ENCODE data around the gene NEK1. TPM values are rescaled to one million over a fixed set of nuclear protein-coding genes. Genes with fewer than 3 reads are reported as not detected.
"Not testable (repeated sequence)": the region's sequence is repeated elsewhere in the genome, so short reads cannot be mapped to it uniquely, and the experiment has no call there.

The NEK1 gene
- total RNA-seq, 1 experiment from 2014 or later = 8.2 TPM

DNA sequence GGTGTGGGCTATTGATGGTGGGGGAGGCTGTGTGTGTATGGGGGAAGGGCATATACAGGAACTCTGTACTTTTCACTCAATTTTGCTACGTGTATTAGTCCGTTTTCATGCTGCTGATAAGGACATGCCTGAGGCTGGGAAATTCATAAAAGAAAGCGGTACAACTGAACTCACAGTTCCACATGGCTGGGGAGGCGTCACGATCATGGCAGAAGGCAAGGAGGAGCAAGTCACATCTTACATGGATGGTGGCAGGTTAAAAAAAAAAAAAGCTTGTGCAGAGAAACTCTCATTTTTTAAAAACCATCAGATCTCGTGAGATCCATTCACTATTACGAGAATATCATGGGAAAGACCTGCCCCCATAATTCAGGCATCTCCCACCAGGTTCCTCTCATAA is 152.3 kb downstream of the NEK1 start:
- no peak for DNase-seq
- Histone ChIP-seq H3K9me3 (replicated peaks) (no peaks in the 10 kb centered on the region), H3K4me3 (no peak overlapping the region), H3K4me1 (no peaks in the 10 kb centered on the region), H3K36me3 (no peaks in the 10 kb centered on the region), H3K27me3 (no peaks in the 10 kb centered on the region), H3K27ac (no peak overlapping the region)

DNA sequence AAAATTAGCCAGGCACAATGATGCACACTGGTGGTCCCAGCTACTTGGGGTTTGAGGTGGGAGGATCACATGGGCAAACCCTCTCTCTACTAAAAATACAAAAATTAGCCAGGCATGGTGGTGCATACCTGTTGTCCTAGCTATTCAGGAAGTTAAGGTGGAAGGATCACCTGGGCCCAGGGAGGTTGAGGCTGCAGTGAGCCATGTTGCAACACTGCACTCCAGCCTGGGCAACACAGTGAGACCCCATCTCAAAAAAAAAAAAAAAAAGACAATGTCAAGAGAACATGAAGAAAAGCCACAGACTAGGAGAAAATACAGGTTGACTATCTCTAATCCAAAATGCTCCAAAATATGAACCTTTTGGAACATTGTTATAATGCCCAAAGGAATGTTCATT is 153.8 kb downstream of the NEK1 start:
- Histone ChIP-seq H3K9me3 (replicated peaks) (no peaks in the 10 kb centered on the region), H3K4me3 (no peak overlapping the region), H3K36me3 (no peaks in the 10 kb centered on the region), H3K27me3 (no peaks in the 10 kb centered on the region), H3K4me1 (no peaks in the 10 kb centered on the region), H3K27ac (no peak overlapping the region)
- DNase-seq = no peak

DNA sequence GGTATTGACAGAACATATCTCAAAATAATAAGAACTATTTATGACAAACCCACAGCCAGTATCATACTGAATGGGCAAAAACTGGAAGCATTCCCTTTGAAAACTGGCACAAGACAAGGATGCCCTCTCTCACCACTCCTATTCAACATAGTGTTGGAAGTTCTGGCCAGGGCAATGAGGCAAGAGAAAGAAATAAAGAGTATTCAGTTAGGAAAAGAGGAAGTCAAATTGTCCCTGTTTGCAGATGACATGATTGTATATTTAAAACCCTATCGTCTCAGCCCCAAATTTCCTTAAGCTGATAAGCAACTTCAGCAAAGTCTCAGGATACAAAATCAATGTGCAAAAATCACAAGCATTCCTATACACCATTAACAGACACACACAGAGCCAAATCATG is 159.7 kb downstream of the NEK1 start:
- H3K27me3 ChIP-seq; H3K4me3 ChIP-seq; H3K4me1 ChIP-seq; H3K9me3 ChIP-seq (replicated peaks); DNase-seq; H3K27ac ChIP-seq; H3K36me3 ChIP-seq: not testable (repeated sequence)

DNA sequence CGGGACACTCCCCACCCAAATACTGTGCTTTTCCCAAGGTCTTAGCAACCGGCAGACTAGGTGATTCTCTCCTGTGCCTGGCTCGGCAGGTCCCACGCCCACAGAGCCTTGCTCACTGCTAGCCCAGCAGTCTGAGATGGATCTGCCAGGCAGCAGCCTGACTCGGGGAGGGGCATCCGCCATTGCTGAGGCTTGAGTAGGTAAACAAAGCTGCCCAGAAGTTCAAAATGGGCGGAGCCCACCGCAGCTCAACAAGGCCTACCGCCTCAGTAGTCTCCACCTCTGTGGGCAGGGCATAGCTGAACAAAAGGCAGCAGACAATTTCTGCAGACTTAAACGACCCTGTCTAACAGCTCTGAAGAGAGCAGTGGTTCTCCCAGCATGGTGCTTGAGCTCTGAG is 163.4 kb downstream of the NEK1 start:
- DNase-seq; H3K27me3 ChIP-seq; H3K9me3 ChIP-seq (replicated peaks); H3K4me3 ChIP-seq; H3K4me1 ChIP-seq; H3K36me3 ChIP-seq; H3K27ac ChIP-seq: not testable (repeated sequence)

DNA sequence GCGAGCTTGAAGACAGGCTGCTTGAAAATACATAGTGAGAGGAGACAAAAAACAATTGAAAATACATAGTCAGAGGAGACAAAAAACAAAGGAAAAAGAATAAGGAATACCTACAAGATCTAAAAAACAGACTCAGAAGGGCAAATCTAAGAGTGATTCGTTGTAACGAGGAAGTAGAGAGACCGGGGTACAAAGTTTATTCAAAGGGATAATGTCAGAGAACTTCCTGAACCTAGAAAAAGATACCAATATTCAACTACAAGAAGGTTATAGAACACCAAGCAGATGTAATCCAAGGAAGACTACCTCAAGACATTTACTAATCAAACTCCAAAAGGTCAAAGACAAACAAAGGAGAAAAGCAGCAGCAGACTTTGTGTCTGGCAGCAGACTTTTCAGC is 165.6 kb downstream of the NEK1 start:
- Histone ChIP-seq H3K27ac (no peak overlapping the region), H3K4me1 (no peaks in the 10 kb centered on the region), H3K4me3 (no peak overlapping the region), H3K9me3 (replicated peaks) (no peaks in the 10 kb centered on the region), H3K27me3 (no peaks in the 10 kb centered on the region), H3K36me3 (no peaks in the 10 kb centered on the region)
- DNase-seq = no peak

DNA sequence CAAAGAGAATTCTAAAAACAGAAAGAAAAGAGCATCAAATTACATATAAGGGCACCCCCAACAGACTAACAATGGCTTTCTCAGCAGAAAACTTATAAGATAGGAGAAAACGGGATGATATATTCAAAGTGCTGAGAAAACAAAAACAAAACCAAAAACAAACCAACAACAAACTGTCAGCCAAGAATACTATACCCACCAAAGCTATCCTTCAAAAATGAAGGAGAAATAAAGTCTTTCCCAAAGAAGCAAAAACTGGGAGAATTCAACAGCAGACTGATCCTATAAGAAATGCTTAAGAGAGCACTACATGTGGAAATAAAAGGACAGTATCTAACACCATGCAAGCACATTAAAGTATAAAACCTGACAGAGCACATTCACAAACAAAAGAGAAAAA is 168.6 kb downstream of the NEK1 start:
- DNase-seq = no peak
- Histone ChIP-seq H3K9me3 (replicated peaks) (no peaks in the 10 kb centered on the region), H3K4me1 (no peaks in the 10 kb centered on the region), H3K36me3 (no peaks in the 10 kb centered on the region), H3K27ac (no peak overlapping the region), H3K4me3 (no peak overlapping the region), H3K27me3 (no peaks in the 10 kb centered on the region)

DNA sequence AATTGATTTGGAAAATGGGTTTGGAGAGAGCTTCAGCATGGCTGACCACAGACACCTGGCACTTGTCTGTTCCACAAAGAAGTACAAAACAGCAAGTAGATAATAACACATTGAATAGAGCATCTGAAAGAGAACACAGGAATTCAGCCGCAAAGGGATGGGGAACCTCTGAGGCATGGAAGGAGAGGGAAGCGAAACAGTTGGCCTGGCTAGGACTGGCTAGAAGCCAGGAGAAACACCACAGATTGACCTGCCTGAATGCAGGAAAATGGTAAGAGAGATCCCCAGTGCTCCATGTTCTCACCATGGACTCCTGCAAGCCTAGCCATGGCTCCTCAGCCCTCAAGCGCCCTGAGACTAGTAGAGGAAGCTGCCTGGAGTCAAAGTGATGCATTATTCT is 171.9 kb downstream of the NEK1 start:
- no peaks in the 10 kb centered on the region for H3K27me3 ChIP-seq
- H3K27ac ChIP-seq = no peak overlapping the region
- peak in 1 of 2 experiments; percentile 27 for DNase-seq
- no peak overlapping the region for H3K4me3 ChIP-seq
- no peaks in the 10 kb centered on the region for H3K9me3 ChIP-seq (replicated peaks)
- no peaks in the 10 kb centered on the region for H3K36me3 ChIP-seq
- no peaks in the 10 kb centered on the region for H3K4me1 ChIP-seq

DNA sequence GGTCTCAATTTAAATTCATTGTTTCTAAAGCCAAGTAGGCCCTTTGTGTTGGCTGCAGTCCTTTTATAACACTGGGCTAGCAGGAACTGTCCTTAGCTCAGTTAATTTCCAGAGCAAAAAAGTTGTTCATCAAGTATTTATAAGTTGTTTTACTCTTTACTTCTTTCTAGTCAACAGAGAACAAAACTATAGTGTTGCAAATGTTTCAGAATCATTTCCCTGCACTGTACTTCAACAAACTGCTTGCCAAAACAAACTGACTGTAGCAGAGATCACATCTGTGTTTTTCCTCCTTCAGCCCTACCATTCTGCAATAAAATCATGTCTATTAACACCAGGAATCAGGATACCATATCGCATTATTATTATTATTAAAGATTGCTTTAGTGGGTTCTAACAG is 173.1 kb downstream of the NEK1 start:
- H3K36me3 ChIP-seq = no peaks in the 10 kb centered on the region
- DNase-seq = no peak
- no peak overlapping the region for H3K4me3 ChIP-seq
- H3K9me3 ChIP-seq (replicated peaks) = no peaks in the 10 kb centered on the region
- no peaks in the 10 kb centered on the region for H3K4me1 ChIP-seq
- no peak overlapping the region for H3K27ac ChIP-seq
- H3K27me3 ChIP-seq = no peaks in the 10 kb centered on the region

DNA sequence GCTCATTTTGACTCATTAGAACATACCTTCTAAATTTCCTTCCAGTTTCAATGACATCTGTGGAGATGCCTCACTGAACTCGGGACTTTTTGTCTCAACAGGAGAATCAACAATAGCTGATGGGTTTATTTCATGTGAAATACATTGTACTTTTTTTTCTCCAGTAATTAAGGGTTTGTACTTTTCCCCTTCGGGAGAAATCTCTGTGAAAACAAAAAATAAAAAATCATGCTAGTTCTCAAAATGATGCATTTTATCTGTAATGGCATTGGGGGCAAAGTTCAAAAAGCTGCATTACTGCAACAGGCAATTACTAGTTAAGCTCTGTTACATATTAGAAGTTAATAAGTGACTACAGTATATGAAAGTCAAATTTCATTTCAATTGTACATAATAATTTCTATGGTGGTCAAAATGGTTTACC is 174.3 kb downstream of the NEK1 start:
- Histone ChIP-seq H3K9me3 (replicated peaks) (no peaks in the 10 kb centered on the region), H3K4me3 (no peak overlapping the region), H3K27ac (no peak overlapping the region), H3K27me3 (no peaks in the 10 kb centered on the region), H3K4me1 (no peaks in the 10 kb centered on the region), H3K36me3 (no peaks in the 10 kb centered on the region)
- no peak for DNase-seq

DNA sequence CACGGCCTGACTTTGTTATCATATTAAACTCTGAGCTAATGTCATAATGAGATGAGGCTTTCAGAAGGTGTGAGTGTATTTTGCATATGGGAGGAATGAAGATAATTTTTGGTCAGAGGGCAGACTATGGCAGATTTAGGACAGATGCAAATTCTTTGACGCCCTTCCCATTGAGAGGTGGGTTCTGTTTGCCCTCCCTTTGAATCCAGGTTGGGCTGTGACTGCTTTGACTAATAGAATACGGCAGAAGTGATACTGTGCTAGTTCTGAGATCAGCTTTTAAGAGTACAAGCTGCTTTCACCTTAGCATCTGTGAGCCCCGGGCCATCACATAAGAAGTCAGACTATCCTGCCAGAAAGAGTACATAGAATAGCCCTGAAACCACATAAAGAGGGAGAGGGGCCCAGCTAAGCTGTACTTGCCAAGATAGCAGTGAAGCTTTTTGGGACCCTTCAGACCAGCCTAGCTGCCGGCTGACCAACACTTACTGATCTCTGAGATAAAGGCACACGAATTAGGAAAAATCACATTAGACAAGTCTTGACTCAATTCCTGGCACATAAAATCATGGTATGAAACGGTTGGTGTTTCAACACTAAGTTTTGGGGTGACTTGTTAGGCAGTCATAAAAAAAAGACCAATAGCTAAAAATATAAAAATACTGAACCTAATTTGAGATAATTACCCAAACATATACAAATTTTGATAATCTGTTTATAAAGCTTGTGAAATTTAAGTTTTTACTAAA is 174.9 kb downstream of the NEK1 start:
- no peak overlapping the region for H3K4me3 ChIP-seq
- DNase-seq = no peak
- H3K4me1 ChIP-seq = no peaks in the 10 kb centered on the region
- H3K9me3 ChIP-seq (replicated peaks) = no peaks in the 10 kb centered on the region
- H3K27me3 ChIP-seq = no peaks in the 10 kb centered on the region
- no peak overlapping the region for H3K27ac ChIP-seq
- H3K36me3 ChIP-seq = no peaks in the 10 kb centered on the region

DNA sequence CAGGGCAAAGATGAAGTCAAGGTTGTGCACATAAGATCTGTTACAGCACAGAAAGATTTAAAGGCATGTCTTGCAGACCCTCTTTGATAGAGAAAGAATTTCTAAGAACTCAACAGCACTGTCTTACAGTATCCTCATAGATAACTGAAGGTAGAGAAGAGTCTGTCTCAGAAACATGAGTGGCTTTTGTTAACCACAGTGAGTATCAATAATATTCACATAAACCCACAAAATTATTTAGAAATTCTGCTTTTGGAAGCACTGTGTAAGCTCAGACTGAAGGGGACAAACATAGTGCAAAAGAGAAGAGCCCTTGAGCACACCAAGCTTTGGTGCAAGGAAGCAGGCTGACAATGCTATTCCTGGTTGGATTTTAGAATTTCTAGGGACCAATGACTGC is 175.6 kb downstream of the NEK1 start:
- no peak for DNase-seq
- no peaks in the 10 kb centered on the region for H3K36me3 ChIP-seq
- H3K9me3 ChIP-seq (replicated peaks) = no peaks in the 10 kb centered on the region
- no peaks in the 10 kb centered on the region for H3K4me1 ChIP-seq
- no peak overlapping the region for H3K4me3 ChIP-seq
- H3K27ac ChIP-seq = no peak overlapping the region
- no peaks in the 10 kb centered on the region for H3K27me3 ChIP-seq

DNA sequence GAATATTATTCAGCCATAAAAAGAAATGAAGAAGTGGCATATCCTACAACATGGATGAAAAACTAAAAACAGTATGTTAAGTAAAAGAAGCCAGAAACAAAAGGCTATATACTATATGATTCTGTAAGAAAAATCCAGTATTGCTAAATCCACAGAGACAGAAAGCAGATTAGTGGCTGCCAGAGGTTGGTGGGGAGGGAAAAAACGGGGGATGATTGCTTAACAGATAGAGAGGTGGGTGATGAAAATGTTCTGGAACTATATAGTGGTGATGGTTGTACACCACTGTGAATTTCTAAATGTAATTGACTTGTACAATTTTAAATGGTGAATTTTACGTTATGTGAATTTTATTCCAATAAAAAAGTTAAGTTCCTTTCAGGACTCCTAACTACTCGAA is 184.0 kb downstream of the NEK1 start:
- no peak overlapping the region for H3K4me3 ChIP-seq
- H3K4me1 ChIP-seq = no peaks in the 10 kb centered on the region
- no peaks in the 10 kb centered on the region for H3K9me3 ChIP-seq (replicated peaks)
- no peak for DNase-seq
- no peaks in the 10 kb centered on the region; the same call in 1 of the 2 replicates for H3K36me3 ChIP-seq
- no peaks in the 10 kb centered on the region for H3K27me3 ChIP-seq
- H3K27ac ChIP-seq = no peak overlapping the region

DNA sequence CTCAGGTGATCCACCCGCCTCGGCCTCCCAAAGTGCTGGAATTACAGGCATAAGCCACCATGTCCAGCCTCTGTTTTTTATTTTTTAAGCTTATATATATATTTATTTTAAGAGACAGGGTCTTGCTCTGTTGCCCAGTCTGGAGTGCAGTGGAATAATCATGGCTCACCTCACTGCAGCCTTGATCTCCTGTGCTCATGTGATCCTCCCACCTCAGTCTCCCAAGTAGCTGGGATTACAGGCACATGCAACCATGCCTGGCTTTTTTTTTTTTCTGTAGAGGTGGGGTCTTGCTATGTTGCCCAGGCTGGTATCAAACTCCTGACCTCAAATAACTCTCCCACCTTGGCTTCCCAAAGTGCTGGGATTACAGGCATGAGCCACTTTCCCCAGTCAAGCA is 184.7 kb downstream of the NEK1 start:
- H3K27ac ChIP-seq; H3K27me3 ChIP-seq; H3K36me3 ChIP-seq; H3K4me1 ChIP-seq; H3K9me3 ChIP-seq (replicated peaks); H3K4me3 ChIP-seq; DNase-seq: not testable (repeated sequence)

DNA sequence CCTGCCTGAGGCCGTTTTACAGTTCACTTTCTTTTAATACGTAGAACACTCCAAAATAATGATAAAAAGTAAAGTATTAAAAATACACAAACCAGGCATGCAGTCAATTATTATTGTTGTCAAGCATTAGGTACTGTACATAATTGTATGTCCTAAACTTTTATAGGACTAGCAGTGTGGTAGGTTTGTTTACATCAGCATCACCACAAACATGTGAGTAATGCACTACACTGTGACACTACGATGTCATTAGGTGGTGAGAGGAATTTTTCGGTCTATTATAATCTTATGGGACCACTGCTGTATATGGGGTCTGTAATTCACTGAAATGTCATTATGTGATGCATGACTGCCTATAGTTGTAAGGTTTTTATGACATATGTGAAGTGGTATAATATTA is 192.1 kb downstream of the NEK1 start:
- Histone ChIP-seq H3K4me1 (no peaks in the 10 kb centered on the region; the same call in 1 of the 2 replicates), H3K9me3 (replicated peaks) (no peaks in the 10 kb centered on the region), H3K4me3 (no peak overlapping the region), H3K27ac (no peak overlapping the region), H3K36me3 (no peaks in the 10 kb centered on the region; the same call in 1 of the 2 replicates), H3K27me3 (no peaks in the 10 kb centered on the region)
- peak in 1 of 2 experiments; percentile 5 for DNase-seq

DNA sequence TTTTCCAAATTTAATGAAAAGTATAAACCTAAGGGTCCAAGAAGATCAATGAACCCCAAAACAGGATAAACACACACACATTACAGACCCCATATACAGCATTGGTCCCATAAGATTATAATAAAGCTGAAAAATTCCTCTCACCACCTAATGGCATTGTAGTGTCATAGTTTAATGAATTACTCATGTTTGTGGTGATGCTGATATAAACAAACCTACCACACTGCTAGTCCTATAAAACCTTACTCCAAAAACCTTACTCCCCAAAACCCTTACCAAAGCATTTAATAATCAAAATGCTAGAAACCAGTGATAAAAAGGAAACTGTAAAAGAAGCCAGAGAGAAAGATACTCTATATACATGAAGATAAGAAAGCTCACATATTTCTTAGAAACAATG is 193.5 kb downstream of the NEK1 start:
- H3K4me3 ChIP-seq = no peak overlapping the region
- no peaks in the 10 kb centered on the region for H3K27me3 ChIP-seq
- no peaks in the 10 kb centered on the region for H3K36me3 ChIP-seq
- H3K9me3 ChIP-seq (replicated peaks) = no peaks in the 10 kb centered on the region
- no peaks in the 10 kb centered on the region; the same call in 1 of the 2 replicates for H3K4me1 ChIP-seq
- H3K27ac ChIP-seq = no peak overlapping the region
- no peak for DNase-seq

DNA sequence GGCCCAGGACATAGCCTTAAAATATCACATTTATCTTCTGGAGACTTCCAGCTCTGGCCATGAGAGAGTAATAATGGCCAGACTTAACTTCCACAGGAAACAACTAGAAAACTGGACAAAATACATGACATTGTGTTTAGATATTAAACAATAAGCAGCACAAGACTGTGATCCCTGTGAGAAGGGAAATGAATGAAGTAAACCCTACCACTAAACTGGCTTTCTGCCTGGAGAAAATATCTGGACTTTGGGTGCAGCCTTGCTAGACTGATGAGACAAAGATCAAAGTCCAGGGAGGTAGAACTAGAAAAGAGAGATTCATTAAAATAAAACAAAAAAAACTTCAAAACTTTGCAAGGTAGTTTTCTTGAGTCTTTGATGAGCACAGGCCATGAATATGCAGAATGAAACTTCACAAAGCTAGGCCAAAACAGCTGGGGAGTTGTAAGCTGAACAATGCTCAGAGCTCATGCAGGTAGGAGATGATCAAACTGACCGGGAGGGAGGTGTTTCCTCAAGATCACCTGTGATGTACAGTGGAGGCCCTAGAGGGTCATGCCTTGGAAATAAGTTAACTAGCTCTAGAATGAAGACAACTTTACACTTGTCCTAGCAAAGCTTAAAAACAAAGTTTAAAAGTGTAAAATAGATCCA is 194.6 kb downstream of the NEK1 start:
- DNase-seq = no peak
- H3K4me1 ChIP-seq = no peaks in the 10 kb centered on the region; the same call in 1 of the 2 replicates
- no peaks in the 10 kb centered on the region for H3K36me3 ChIP-seq
- no peaks in the 10 kb centered on the region for H3K9me3 ChIP-seq (replicated peaks)
- H3K27me3 ChIP-seq = no peaks in the 10 kb centered on the region
- H3K27ac ChIP-seq = no peak overlapping the region
- H3K4me3 ChIP-seq = no peak overlapping the region
